HCT116 (cell line): ENCODE results near the gene KMT2D. TPM values are rescaled to one million over a fixed set of nuclear protein-coding genes. Genes with fewer than 3 reads are reported as not detected.

ENCODE experiments used
- ATAC-seq: fragments of 200-7000 bp; cut with Tn5 transposase; 2 replicates; pipeline ENCODE4 v1.9.1; 2020; ENCODE audit warnings: mild to moderate bottlenecking, moderate library complexity
- BruUV-seq: library from RNA; stranded (reverse); fragments of 400-500 nt; replicated peaks from 2 replicates; lab custom pipeline; 2021; lab: Mats Ljungman, UMichigan
- CTCF ChIA-PET: fragments of 300-600 bp; sonication (Branson Sonifier 250); formaldehyde crosslinking; loops from one replicate; lab custom pipeline; 2021; ENCODE audit warnings: antibody characterized with exemption; lab: Charles Lee
- POLR2A ChIA-PET: fragments of 300-600, 350-600 bp; sonication (Branson Sonifier 250); formaldehyde crosslinking; loops from one replicate; lab custom pipeline; 2021; ENCODE audit warnings: antibody characterized with exemption; lab: Charles Lee
- RAD21 ChIA-PET, 2 experiments: fragments of 300-600 bp; sonication (Branson Sonifier 250); formaldehyde crosslinking; loops; one replicate each; lab custom pipeline; 2023; ENCODE audit warnings: low total read pairs in 2 of 2; ENCODE audit not compliant: uncharacterized antibody in 2 of 2, unreplicated experiment in 2 of 2, low non-redundant PET in 1 of 2; lab: Charles Lee
- DNase-seq: peaks from one replicate; pipeline ENCODE4 v3.0.0-alpha.2; 2010; ENCODE audit warnings: low read depth, low spot score
- H2AFZ ChIP-seq: fragments of 200-600 bp; shearing (Covaris generic), sonication (generic); 2 replicates; pipeline ENCODE4 v1.6.1; 2017; ENCODE audit warnings: low read depth, mixed run types, mixed read lengths, antibody characterized with exemption, low read length; ENCODE audit not compliant: poor library complexity, severe bottlenecking
- H3K27ac ChIP-seq: 2 replicates; pipeline ENCODE4 v1.5.1; 2012; ENCODE audit warnings: low read depth, low read length
- H3K27me3 ChIP-seq: fragments of 200-600 bp; sonication (generic); 2 replicates; pipeline ENCODE4 v1.6.1; 2016; ENCODE audit warnings: mixed run types, low read length, mixed read lengths; ENCODE audit not compliant: insufficient read depth
- H3K36me3 ChIP-seq, 2 experiments: fragments of 200-500 bp in 1 of 2; fragments of 200-600 bp in 1 of 2; sonication (Bioruptor generic) in 1 of 2; sonication (generic) in 1 of 2; 2 replicates each; pipeline versions ENCODE4 v1.5.1 to v1.6.1; 2014 to 2016; ENCODE audit warnings: low read length in 2 of 2, inconsistent platforms in 1 of 2, mixed read lengths in 1 of 2, mixed run types in 1 of 2; ENCODE audit not compliant: insufficient read depth in 2 of 2, control insufficient read depth in 1 of 2
- H3K4me1 ChIP-seq, 2 experiments: fragments of 200-600 bp in 1 of 2; sonication (generic) in 1 of 2; 2 replicates each; pipeline versions ENCODE4 v1.5.1 to v1.6.1; 2012 to 2017; ENCODE audit warnings: low read length in 2 of 2, inconsistent platforms in 1 of 2, mild to moderate bottlenecking in 1 of 2, mixed read lengths in 1 of 2, mixed run types in 1 of 2, moderate library complexity in 1 of 2; ENCODE audit not compliant: insufficient read depth in 2 of 2, control insufficient read depth in 1 of 2
- H3K4me2 ChIP-seq: fragments of 200-600 bp; sonication (generic); 2 replicates; pipeline ENCODE4 v1.6.1; 2017; ENCODE audit warnings: mixed run types, low read length, mixed read lengths
- H3K4me3 ChIP-seq, 2 experiments: fragments of 200-600 bp in 1 of 2; sonication (generic) in 1 of 2; replicated peaks in 1 of 2; 2 replicates each; pipeline ENCODE4 v1.5.1; 2011 to 2016; ENCODE audit warnings: low read length in 2 of 2, control low read depth in 1 of 2, low read depth in 1 of 2, mild to moderate bottlenecking in 1 of 2, mixed read lengths in 1 of 2, mixed run types in 1 of 2
- H3K79me2 ChIP-seq: fragments of 200-600 bp; sonication (generic); 2 replicates; pipeline ENCODE4 v1.6.1; 2017; ENCODE audit warnings: mild to moderate bottlenecking, mixed run types, low read length, moderate library complexity, mixed read lengths; ENCODE audit not compliant: insufficient read depth
- H3K9ac ChIP-seq: fragments of 200-600 bp; sonication (generic); 2 replicates; pipeline ENCODE4 v1.6.1; 2016; ENCODE audit warnings: low read length, mixed read lengths
- H3K9me2 ChIP-seq: fragments of 200-600 bp; sonication (generic), shearing (Covaris generic); 2 replicates; pipeline ENCODE4 v1.6.1; 2017; ENCODE audit warnings: mixed run types, mild to moderate bottlenecking, moderate library complexity; ENCODE audit not compliant: insufficient read depth
- H3K9me3 ChIP-seq, 2 experiments: fragments of 200-500 bp in 1 of 2; fragments of 200-600 bp in 1 of 2; sonication (Bioruptor generic) in 1 of 2; sonication (generic) in 1 of 2; 2 replicates each; pipeline ENCODE4 v1.6.1; 2014 to 2017; ENCODE audit warnings: low read length in 2 of 2, mixed read lengths in 2 of 2, inconsistent platforms in 1 of 2, low read depth in 1 of 2, mild to moderate bottlenecking in 1 of 2, mixed run types in 1 of 2, moderate library complexity in 1 of 2; ENCODE audit not compliant: control insufficient read depth in 1 of 2, insufficient read depth in 1 of 2
- H4K20me1 ChIP-seq: fragments of 200-600 bp; sonication (generic), shearing (Covaris generic); 2 replicates; pipeline ENCODE4 v1.6.1; 2017; ENCODE audit warnings: mixed run types, mild to moderate bottlenecking, moderate library complexity; ENCODE audit not compliant: insufficient read depth
- ATF3 ChIP-seq: IDR thresholded peaks from 2 replicates; pipeline ENCODE4 v1.6.1; 2012
- CBX3 ChIP-seq: IDR thresholded peaks from 2 replicates; pipeline ENCODE4 v1.6.1; 2012; ENCODE audit warnings: low read depth
- CEBPB ChIP-seq: IDR thresholded peaks from 2 replicates; pipeline ENCODE4 v1.6.1; 2012; ENCODE audit warnings: low read depth
- CTCF ChIP-seq, 3 experiments: fragments of 200-600 bp in 1 of 3; sonication (generic) in 1 of 3; IDR thresholded peaks in 2 of 3; conservative IDR thresholded peaks in 1 of 3; 2 replicates each; pipeline ENCODE4 v1.5.1; 2012 to 2017; ENCODE audit warnings: low read depth in 2 of 3, low read length in 2 of 3, antibody characterized with exemption in 1 of 3, borderline replicate concordance in 1 of 3, control low read depth in 1 of 3, mild to moderate bottlenecking in 1 of 3, mixed read lengths in 1 of 3, mixed run types in 1 of 3, moderate library complexity in 1 of 3; ENCODE audit not compliant: insufficient read depth in 1 of 3
- EGR1 ChIP-seq: IDR thresholded peaks from 2 replicates; pipeline ENCODE4 v1.6.1; 2012; ENCODE audit warnings: low read depth
- ELF1 ChIP-seq: IDR thresholded peaks from 2 replicates; pipeline ENCODE4 v1.6.1; 2012; ENCODE audit warnings: low read depth, borderline replicate concordance
- EZH2 ChIP-seq: fragments of 200-600 bp; sonication (generic); IDR thresholded peaks from 2 replicates; pipeline ENCODE4 v1.6.1; 2017; ENCODE audit warnings: antibody characterized with exemption, mixed run types
- MAX ChIP-seq: IDR thresholded peaks from 2 replicates; pipeline ENCODE4 v1.6.1; 2012
- POLR2A ChIP-seq: IDR thresholded peaks from 2 replicates; pipeline ENCODE4 v1.7.0; 2011; ENCODE audit warnings: borderline replicate concordance; ENCODE audit not compliant: insufficient read depth, insufficient read length; ENCODE audit errors: extremely low read depth
- RAD21 ChIP-seq: IDR thresholded peaks from 2 replicates; pipeline ENCODE4 v1.6.1; 2012; ENCODE audit warnings: low read depth, mild to moderate bottlenecking
- SIN3A ChIP-seq: IDR thresholded peaks from 2 replicates; pipeline ENCODE4 v1.6.1; 2012; ENCODE audit warnings: low read depth
- SRF ChIP-seq: IDR thresholded peaks from 2 replicates; pipeline ENCODE4 v1.6.1; 2012; ENCODE audit warnings: low read depth
- TCF7L2 ChIP-seq: IDR thresholded peaks from 2 replicates; pipeline ENCODE4 v1.7.0; 2011; ENCODE audit warnings: borderline replicate concordance, inconsistent platforms; ENCODE audit not compliant: insufficient read depth, insufficient read length; ENCODE audit errors: extremely low read depth
- ZBTB33 ChIP-seq: IDR thresholded peaks from 2 replicates; pipeline ENCODE4 v1.6.1; 2011; ENCODE audit warnings: mild to moderate bottlenecking, low read length, moderate library complexity; ENCODE audit not compliant: insufficient replicate concordance; ENCODE audit errors: extremely low read depth
- ZFX ChIP-seq: fragments of 450-650 bp; IDR thresholded peaks from 2 replicates; pipeline ENCODE4 v1.6.1; 2017
- ZNF274 ChIP-seq: fragments of 200-500 bp; sonication (Bioruptor generic); IDR thresholded peaks from 2 replicates; pipeline ENCODE4 v1.6.1; 2014; ENCODE audit warnings: mild to moderate bottlenecking, low read depth, low read length, inconsistent platforms
- intact Hi-C: fragments of 100-400 bp; cut with micrococcal nuclease; formaldehyde crosslinking; loops from 2 replicates; pipeline ENCODE4 v1.10.0; 2022
- total RNA-seq: library from RNA; stranded (reverse); gene quantifications from one replicate; pipeline ENCODE4 v1.2.1, GENCODE V29; 2021; ENCODE audit not compliant: unreplicated experiment

KMT2D gene
- total RNA-seq, 1 experiment from 2014 or later = 71.3 TPM

- TF ChIP-seq MAX (peak; percentile 72), EZH2 (no peak), TCF7L2 (no peak), ATF3 (no peak)
Measured at GRCh38 chr12:49018261-49019119, 42.1 kb downstream of the KMT2D start, which contains the start of gene PRKAG1 (continued).

- RAD21 ChIA-PET = no interaction called here
- Histone ChIP-seq H2AFZ (no peak overlapping the region), H3K9me2 (no peaks in the 10 kb centered on the region), H3K9me3 (no peaks in the 10 kb centered on the region), H3K36me3 (peaks cover 9 to 11% of the 10 kb centered on the region in 2 experiments; a peak in 2 of 4 replicates), H3K27ac (peak overlapping the region; percentile 89), H4K20me1 (no peaks in the 10 kb centered on the region), H3K9ac (peak overlapping the region; percentile 89), H3K4me3 (peak overlapping the region; percentile 88 to 93), H3K79me2 (peaks cover 11% of the 10 kb centered on the region; the same call in 1 of the 2 replicates), H3K4me1 (peaks cover 8 to 20% of the 10 kb centered on the region in 2 experiments), H3K4me2 (peak overlapping the region; percentile 96), H3K27me3 (no peaks in the 10 kb centered on the region)
- no peak for DNase-seq
- no TSS peak for BruUV-seq
- CTCF ChIA-PET = interaction anchor here (1.0 to 2.4 kb wide), 3 partner anchors 18 to 165 kb away, joined by 4 to 8 read pairs (median 7); partner anchors contain the start of gene DDN
- POLR2A ChIA-PET = interaction anchor here (0.9 to 1.5 kb wide), 4 partner anchors 17 to 99 kb away, joined by 3 to 7 read pairs (median 3); partner anchors contain the start of gene DDN
- TF ChIP-seq RAD21 (no peak), EGR1 (no peak), ZFX (no peak), CEBPB (no peak), SIN3A (no peak; the same call in 1 of the 2 replicates), CBX3 (no peak), ZNF274 (no peak), POLR2A (no peak), CTCF (IDR thresholded peaks at IDR 0.05 in 2 of 3, conservative IDR thresholded peaks at IDR 0.05 in 1 of 3; ENCODE audit: borderline replicate concordance in 1 of 3, insufficient read depth in 1 of 3, low read depth in 2 of 3, low read length in 2 of 3) (no peak), SRF (no peak), ZBTB33 (no peak), ELF1 (no peak)
- intact Hi-C loops = no loop called here
- peak; percentile 24 for ATAC-seq
Measured at GRCh38 chr12:49017891-49018260, 42.7 kb downstream of the KMT2D start.
